ENCODE results near the gene OCRL. TPM values are rescaled to one million over a fixed set of nuclear protein-coding genes. Genes with fewer than 3 reads are reported as not detected.
A peak's percentile ranks its signal among the peaks of the same experiment; 100 is the strongest.

Gene OCRL
- total RNA-seq, 1 experiment from 2014 or later, result 8.9 TPM

DNA sequence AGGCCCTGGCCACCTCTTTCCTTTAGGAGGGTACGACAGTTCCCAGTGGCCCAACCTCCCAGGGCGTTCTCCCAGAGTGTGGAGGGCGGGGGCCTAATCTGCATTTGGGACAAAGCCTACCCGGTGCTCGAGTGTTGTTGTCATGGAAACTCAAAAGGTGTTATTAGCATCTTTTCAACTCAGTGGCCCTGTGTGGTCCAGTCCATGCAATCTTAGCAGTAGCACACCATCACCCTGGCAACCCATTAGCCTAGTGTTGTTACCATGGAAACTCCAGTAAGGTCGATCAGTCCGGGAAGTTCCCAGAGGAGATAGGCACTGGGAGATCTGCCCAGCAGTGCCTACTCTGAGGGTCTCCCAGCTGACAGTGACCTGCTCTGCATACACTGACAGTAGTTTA is 94.5 kb downstream of the OCRL start:
- DNase-seq (ENCODE audit: low read depth), result no peak

DNA sequence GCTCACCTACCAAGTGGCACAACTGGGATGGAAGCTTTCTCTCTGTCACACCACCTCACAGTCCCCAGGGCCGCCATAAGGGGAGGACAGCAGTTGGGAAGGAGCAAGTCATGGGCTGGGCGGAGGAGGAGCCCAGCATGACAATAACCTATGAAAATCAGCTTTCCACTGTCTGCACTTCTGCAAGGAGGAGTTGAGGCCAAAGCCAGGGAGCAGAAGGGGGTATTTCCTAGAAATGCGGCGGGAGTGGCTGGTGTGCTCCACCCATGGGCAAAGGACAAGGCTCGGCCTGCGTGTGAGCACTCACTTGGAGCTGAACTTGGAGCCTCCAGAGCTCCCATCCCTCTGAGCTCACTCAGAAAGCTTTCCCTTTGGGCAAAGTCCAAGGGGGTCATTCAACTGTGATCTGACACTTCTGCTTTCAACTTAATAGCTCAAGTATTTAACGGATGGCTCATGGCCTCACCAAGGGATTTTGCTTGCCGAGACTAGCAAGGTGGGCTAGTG is 96.2 kb downstream of the OCRL start:
- DNase-seq (ENCODE audit: low read depth), result no peak

DNA sequence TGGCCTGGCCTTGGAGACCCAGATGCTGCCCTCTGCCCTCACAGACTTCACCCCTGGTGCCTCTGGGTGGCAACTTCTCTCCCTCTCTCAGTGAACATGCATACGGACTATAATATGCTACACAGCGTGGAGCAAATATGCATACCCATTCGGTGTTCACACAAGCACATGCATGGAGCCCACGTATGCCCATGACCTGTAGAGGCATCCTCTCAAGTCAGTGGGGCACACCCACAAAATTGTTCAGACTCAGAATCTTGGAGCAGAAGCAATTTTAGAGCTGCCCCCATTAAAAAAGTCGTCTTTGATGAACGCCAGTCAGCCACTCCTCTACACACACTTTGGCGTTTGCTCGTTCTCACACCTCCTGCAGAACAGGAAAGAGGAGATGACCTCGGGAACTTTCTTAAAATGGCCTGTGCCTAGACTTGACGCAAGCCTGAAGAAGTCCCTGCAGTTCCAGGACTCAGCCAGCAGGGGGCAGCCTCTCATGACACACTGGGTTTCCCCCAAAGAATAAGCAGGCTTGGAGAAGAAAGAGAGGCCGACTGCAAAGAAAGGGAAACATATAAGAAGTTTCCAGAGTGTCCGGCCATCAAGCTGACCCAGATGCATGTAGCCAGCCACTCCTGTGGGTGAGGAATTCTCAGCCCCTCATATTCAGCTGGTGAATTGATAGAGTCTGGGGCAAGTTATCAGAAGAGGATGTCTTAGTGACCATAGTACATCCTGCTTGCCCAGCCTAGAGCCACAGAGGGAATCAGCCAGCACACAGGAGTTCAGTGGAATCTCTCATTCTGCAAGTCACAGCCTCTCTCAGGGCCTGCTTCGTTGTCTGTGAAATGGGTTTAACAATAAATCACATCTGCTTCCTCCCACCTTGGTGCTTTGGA is 97.4 kb downstream of the OCRL start:
- DNase-seq (ENCODE audit: low read depth), result peak; percentile 50

DNA sequence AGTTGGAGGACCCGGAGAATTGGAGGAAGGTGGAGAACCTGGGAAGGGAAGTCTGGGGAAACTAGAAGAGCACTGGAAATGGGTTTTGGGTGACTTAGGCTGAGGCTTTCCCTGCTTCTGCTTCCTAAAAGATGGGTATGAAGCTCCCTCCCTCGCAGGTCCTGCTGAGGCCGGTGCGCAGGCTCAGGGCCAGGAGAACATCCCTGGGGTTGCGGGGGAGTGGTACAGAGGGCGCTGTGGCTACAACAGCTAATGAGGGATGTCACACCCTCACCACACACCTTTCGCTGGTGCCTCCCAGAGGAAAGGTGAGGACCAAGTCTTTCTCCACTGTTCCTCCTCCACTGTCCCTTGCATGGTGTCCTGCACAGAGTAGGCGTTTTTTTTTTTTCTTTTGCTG is 98.9 kb downstream of the OCRL start:
- DNase-seq (ENCODE audit: low read depth), result no peak

DNA sequence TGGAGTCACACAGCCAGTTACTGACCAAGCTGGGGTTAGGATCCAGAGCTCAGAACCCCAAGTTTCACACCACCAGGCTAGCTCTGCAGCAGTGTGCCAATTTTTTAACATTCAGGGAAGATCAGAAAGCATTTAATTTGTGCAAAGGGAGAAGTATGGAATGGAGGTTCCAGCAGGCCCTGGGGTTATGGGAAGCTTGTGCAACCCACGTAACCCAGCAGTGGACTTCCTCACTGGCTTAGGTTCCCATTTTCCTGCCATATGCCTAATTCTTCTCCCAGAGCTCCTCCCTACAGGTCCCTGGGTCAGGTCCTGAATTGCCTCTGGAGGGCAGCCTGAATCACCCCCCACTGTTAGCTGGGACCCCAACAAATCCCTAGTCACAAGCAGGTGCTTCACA is 100.7 kb downstream of the OCRL start:
- no peak for DNase-seq (ENCODE audit: low read depth)

DNA sequence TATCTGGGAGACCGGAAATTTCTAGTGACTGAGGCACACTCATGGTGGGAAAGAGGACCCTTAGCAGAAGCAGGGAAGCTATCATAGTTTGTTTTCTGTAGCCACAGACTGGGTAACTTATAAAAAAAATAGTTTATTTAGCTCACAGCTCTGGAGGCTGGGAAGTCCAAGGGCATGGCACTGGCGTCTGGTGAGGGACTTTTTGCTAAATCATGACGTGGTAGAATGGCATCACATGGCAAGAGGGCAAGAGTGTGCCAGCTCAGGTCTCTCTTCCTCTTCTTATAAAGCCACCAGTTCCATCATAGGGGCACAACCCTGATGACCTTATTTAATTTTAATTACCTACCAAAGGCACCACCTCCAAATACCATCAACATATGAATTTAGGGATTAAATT is 101.4 kb downstream of the OCRL start:
- DNase-seq (ENCODE audit: low read depth), result no peak

DNA sequence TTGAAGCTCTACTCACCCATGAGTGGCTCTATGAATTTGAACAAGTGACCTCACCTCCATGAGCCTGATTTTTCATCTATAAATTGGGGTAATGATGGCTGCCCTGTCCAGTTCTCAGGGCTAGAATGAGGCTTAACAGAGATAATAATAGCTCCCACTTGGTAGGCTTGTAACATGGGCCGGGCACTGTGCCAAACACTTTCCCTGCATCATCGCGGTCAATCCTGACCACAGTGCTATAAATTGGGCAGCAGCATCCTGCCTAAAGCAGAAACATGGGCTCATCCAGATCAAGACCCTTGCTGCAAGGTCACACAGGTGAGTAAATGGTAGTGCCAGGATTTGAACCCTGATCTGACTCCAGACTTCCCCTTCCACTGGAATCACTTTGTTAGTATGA is 101.9 kb downstream of the OCRL start:
- DNase-seq (ENCODE audit: low read depth), result peak; percentile 56

Other genes with a start within 250 kb of the OCRL start
- 25.1 and 26.6 TPM in 2 replicates for gene SMARCA1, start 16.8 kb upstream of the OCRL start, total RNA-seq (2014; rRNA removed; shearing (Covaris generic))
- gene APLN, start 114.7 kb downstream of the OCRL start, total RNA-seq (2014; rRNA removed; shearing (Covaris generic)), result 0.34 and 1.1 TPM in 2 replicates
- gene XPNPEP2, start 198.7 kb downstream of the OCRL start, total RNA-seq (2014; rRNA removed; shearing (Covaris generic)), result not detected in 2 replicates
- gene SASH3, start 239.7 kb downstream of the OCRL start, total RNA-seq (2014; rRNA removed; shearing (Covaris generic)), result not detected in 2 replicates